Activated CD8-positive, alpha-beta memory T cell treated with anti-CD3 and anti-CD28 coated beads, Interleukin-2, amount 10 ng/mL, durations not matched to agents 7 days and 5 days (primary cell): Measurements from ENCODE around the gene S100A16. TPM values are rescaled to one million over a fixed set of nuclear protein-coding genes. Genes with fewer than 3 reads are reported as not detected.

Experiments used
- ATAC-seq: fragments of 150-1000 bp; cut with Tn5 transposase; one replicate; pipeline ENCODE4 v1.10.0; 2021; ENCODE audit warnings: moderate library complexity
- CTCF ChIA-PET: fragments of 350-600 bp; sonication (Branson Sonifier 250); formaldehyde crosslinking; loops from one replicate; lab custom pipeline; 2021; ENCODE audit warnings: antibody characterized with exemption; lab: Charles Lee
- DNase-seq: peaks from one replicate; pipeline ENCODE4 v3.0.0-alpha.2; 2020
- H3K27ac Mint-ChIP-seq: one replicate; pipeline ENCODE4 v1.8.0; 2021; ENCODE audit warnings: mild to moderate bottlenecking, mixed read lengths
- H3K27me3 Mint-ChIP-seq: one replicate; pipeline ENCODE4 v1.8.0; 2021; ENCODE audit warnings: mixed read lengths
- H3K36me3 Mint-ChIP-seq: one replicate; pipeline ENCODE4 v1.8.0; 2021; ENCODE audit warnings: mild to moderate bottlenecking, mixed read lengths
- H3K4me1 Mint-ChIP-seq: one replicate; pipeline ENCODE4 v1.8.0; 2021; ENCODE audit warnings: mixed read lengths
- H3K4me3 Mint-ChIP-seq: one replicate; pipeline ENCODE4 v1.8.0; 2021; ENCODE audit warnings: mild to moderate bottlenecking, moderate library complexity, mixed read lengths
- H3K9me3 Mint-ChIP-seq: one replicate; pipeline ENCODE4 v1.8.0; 2022; ENCODE audit warnings: low read depth, mixed read lengths
- total RNA-seq, 2 experiments: library from RNA; stranded (reverse); gene quantifications; one replicate each; pipeline ENCODE4 v1.2.3, GENCODE V29; 2021

The S100A16 gene
- total RNA-seq, 2 experiments from 2014 or later: not detected

GRCh38 chr1:153619171-153619570 lies 6.2 kb upstream of the S100A16 start:
- no peak overlapping the region for H3K4me3 Mint-ChIP-seq
- ATAC-seq: no peak
- no peaks in the 10 kb centered on the region for H3K4me1 Mint-ChIP-seq
- no peaks in the 10 kb centered on the region for H3K9me3 Mint-ChIP-seq
- no peaks in the 10 kb centered on the region for H3K27me3 Mint-ChIP-seq
- H3K27ac Mint-ChIP-seq: no peak overlapping the region
- no peaks in the 10 kb centered on the region for H3K36me3 Mint-ChIP-seq
- no peak for DNase-seq
- CTCF ChIA-PET: no interaction called here

- CTCF ChIA-PET: no interaction called here
- no peaks in the 10 kb centered on the region for H3K9me3 Mint-ChIP-seq
- H3K4me3 Mint-ChIP-seq: no peak overlapping the region
- no peak overlapping the region for H3K27ac Mint-ChIP-seq
- no peaks in the 10 kb centered on the region for H3K27me3 Mint-ChIP-seq
- no peaks in the 10 kb centered on the region for H3K4me1 Mint-ChIP-seq
- no peak for DNase-seq
- no peak for ATAC-seq
- H3K36me3 Mint-ChIP-seq: no peaks in the 10 kb centered on the region
Measured at GRCh38 chr1:153617663-153618062, 4.7 kb upstream of the S100A16 start.

- CTCF ChIA-PET: no interaction called here
- H3K4me1 Mint-ChIP-seq: no peaks in the 10 kb centered on the region
- no peak overlapping the region for H3K27ac Mint-ChIP-seq
- ATAC-seq: no peak
- H3K4me3 Mint-ChIP-seq: no peak overlapping the region
- H3K27me3 Mint-ChIP-seq: no peaks in the 10 kb centered on the region
- H3K9me3 Mint-ChIP-seq: no peaks in the 10 kb centered on the region
- DNase-seq: no peak
- no peaks in the 10 kb centered on the region for H3K36me3 Mint-ChIP-seq
Measured at GRCh38 chr1:153616917-153617311, 4.0 kb upstream of the S100A16 start.

- H3K4me1 Mint-ChIP-seq: no peaks in the 10 kb centered on the region
- no peak within 1 kb of the TSS for H3K4me3 Mint-ChIP-seq
- no peak within 1 kb of the TSS for H3K27ac Mint-ChIP-seq
Measured at GRCh38 chr1:153616144-153616916, 3.4 kb upstream of the S100A16 start, which contains the start of gene S100A14. Gene S100A14, minus strand, starts transcription at chr1:153616325. Its CDS starts 467 bp downstream, at chr1:153615858.

GRCh38 chr1:153615406-153615805 lies 2.5 kb upstream of the S100A16 start:
- no peaks in the 10 kb centered on the region for H3K36me3 Mint-ChIP-seq
- no peak for ATAC-seq
- H3K27ac Mint-ChIP-seq: no peak overlapping the region
- H3K9me3 Mint-ChIP-seq: no peaks in the 10 kb centered on the region
- no peak overlapping the region for H3K4me3 Mint-ChIP-seq
- H3K27me3 Mint-ChIP-seq: no peaks in the 10 kb centered on the region
- no peaks in the 10 kb centered on the region for H3K4me1 Mint-ChIP-seq
- DNase-seq: no peak
- CTCF ChIA-PET: no interaction called here

More at GRCh38 chr1:153616144-153616916, 3.4 kb upstream of the S100A16 start, which contains the start of gene S100A14:
- CTCF ChIA-PET: no interaction called here
- H3K36me3 Mint-ChIP-seq: no peaks in the 10 kb centered on the region
- no peaks in the 10 kb centered on the region for H3K9me3 Mint-ChIP-seq
- H3K27me3 Mint-ChIP-seq: no peaks in the 10 kb centered on the region
- DNase-seq (no peak), ATAC-seq (no peak)

GRCh38 chr1:153614906-153615305 lies 2.0 kb upstream of the S100A16 start:
- Mint-ChIP-seq H3K4me1 (no peaks in the 10 kb centered on the region), H3K36me3 (no peaks in the 10 kb centered on the region), H3K9me3 (no peaks in the 10 kb centered on the region), H3K4me3 (no peak overlapping the region), H3K27me3 (no peaks in the 10 kb centered on the region), H3K27ac (no peak overlapping the region)
- ATAC-seq (no peak), DNase-seq (no peak)
- CTCF ChIA-PET: interaction anchor here (1.0 to 1.2 kb wide), 2 partner anchors 82 to 120 kb away, joined by 3 read pairs; no protein-coding TSS in a partner anchor

- Mint-ChIP-seq H3K27ac (no peak overlapping the region), H3K4me3 (no peak overlapping the region), H3K9me3 (no peaks in the 10 kb centered on the region), H3K36me3 (no peaks in the 10 kb centered on the region), H3K27me3 (no peaks in the 10 kb centered on the region), H3K4me1 (no peaks in the 10 kb centered on the region)
- no peak for DNase-seq
- CTCF ChIA-PET: interaction anchor here (1.0 to 1.2 kb wide), 2 partner anchors 81 to 119 kb away, joined by 3 read pairs; no protein-coding TSS in a partner anchor
- no peak for ATAC-seq
Measured at GRCh38 chr1:153614189-153614900, 1.4 kb upstream of the S100A16 start.

GRCh38 chr1:153613406-153613805 lies 469 bp upstream of the S100A16 start:
- DNase-seq (no peak), ATAC-seq (no peak)
- Mint-ChIP-seq H3K27ac (no peak overlapping the region), H3K4me3 (no peak overlapping the region), H3K9me3 (no peaks in the 10 kb centered on the region), H3K4me1 (no peaks in the 10 kb centered on the region), H3K36me3 (no peaks in the 10 kb centered on the region), H3K27me3 (no peaks in the 10 kb centered on the region)
- CTCF ChIA-PET: no interaction called here

GRCh38 chr1:153612111-153612754 lies 704 bp downstream of the S100A16 start:
- Mint-ChIP-seq H3K27ac (no peak overlapping the region), H3K36me3 (no peaks in the 10 kb centered on the region), H3K4me1 (no peaks in the 10 kb centered on the region), H3K9me3 (no peaks in the 10 kb centered on the region), H3K4me3 (no peak overlapping the region), H3K27me3 (no peaks in the 10 kb centered on the region)
- DNase-seq (no peak), ATAC-seq (no peak)
- CTCF ChIA-PET: no interaction called here

GRCh38 chr1:153611356-153611755 lies 1.6 kb downstream of the S100A16 start:
- ATAC-seq (no peak), DNase-seq (no peak)
- CTCF ChIA-PET: interaction anchor here (0.6 kb wide), 1 partner anchor 75 kb away, joined by 3 read pairs; no protein-coding TSS in a partner anchor
- Mint-ChIP-seq H3K9me3 (no peaks in the 10 kb centered on the region), H3K4me1 (no peaks in the 10 kb centered on the region), H3K36me3 (no peaks in the 10 kb centered on the region), H3K4me3 (no peak overlapping the region), H3K27me3 (no peaks in the 10 kb centered on the region), H3K27ac (no peak overlapping the region)

- DNase-seq (no peak), ATAC-seq (no peak)
- Mint-ChIP-seq H3K4me1 (no peaks in the 10 kb centered on the region), H3K27me3 (no peaks in the 10 kb centered on the region), H3K9me3 (no peaks in the 10 kb centered on the region), H3K27ac (no peak overlapping the region), H3K36me3 (no peaks in the 10 kb centered on the region), H3K4me3 (no peak overlapping the region)
- CTCF ChIA-PET: no interaction called here
Measured at GRCh38 chr1:153610811-153611301, 2.1 kb downstream of the S100A16 start.

- Mint-ChIP-seq H3K27ac (no peak overlapping the region), H3K4me1 (no peaks in the 10 kb centered on the region), H3K27me3 (no peaks in the 10 kb centered on the region), H3K4me3 (no peak overlapping the region), H3K36me3 (no peaks in the 10 kb centered on the region), H3K9me3 (no peaks in the 10 kb centered on the region)
- CTCF ChIA-PET: no interaction called here
- ATAC-seq (no peak), DNase-seq (no peak)
Measured at GRCh38 chr1:153610334-153610733, 2.6 kb downstream of the S100A16 start.

GRCh38 chr1:153609585-153609907 lies 3.4 kb downstream of the S100A16 start:
- H3K27ac Mint-ChIP-seq: no peak overlapping the region
- CTCF ChIA-PET: no interaction called here
- ATAC-seq: no peak

More at GRCh38 chr1:153609585-153609907, 3.4 kb downstream of the S100A16 start:
- DNase-seq: no peak
- no peaks in the 10 kb centered on the region for H3K27me3 Mint-ChIP-seq
- no peaks in the 10 kb centered on the region for H3K4me1 Mint-ChIP-seq
- no peak overlapping the region for H3K4me3 Mint-ChIP-seq
- H3K9me3 Mint-ChIP-seq: no peaks in the 10 kb centered on the region
- H3K36me3 Mint-ChIP-seq: no peaks in the 10 kb centered on the region
